GM23248 (cell line): ENCODE measurements around the gene CNP.

Source experiments
- EZH2 ChIP-seq: fragments of 200-600 bp; sonication (generic); IDR thresholded peaks from 2 replicates; pipeline ENCODE4 v1.6.1; 2018; ENCODE audit warnings: antibody characterized with exemption, mild to moderate bottlenecking; ENCODE audit not compliant: insufficient read depth, poor library complexity, severe bottlenecking
- EZH2phosphoT487 ChIP-seq: fragments of 200-600 bp; sonication (generic); IDR thresholded peaks from 2 replicates; pipeline ENCODE4 v1.6.1; 2018; ENCODE audit warnings: antibody characterized with exemption, moderate library complexity, mild to moderate bottlenecking, low read depth; ENCODE audit not compliant: insufficient read depth

GRCh38 chr17:41920580-41920955 is 46.0 kb upstream of the CNP start:
- no peak for TF ChIP-seq EZH2
- no peak for TF ChIP-seq EZH2phosphoT487
